IPS-NIHi11 (cell line): ENCODE measurements around the gene TAGLN3.

Experiments
- DNase-seq: peaks from one replicate; pipeline ENCODE4 v3.0.0; 2012; ENCODE audit warnings: mixed read lengths, low spot score

Gene TAGLN3

DNA sequence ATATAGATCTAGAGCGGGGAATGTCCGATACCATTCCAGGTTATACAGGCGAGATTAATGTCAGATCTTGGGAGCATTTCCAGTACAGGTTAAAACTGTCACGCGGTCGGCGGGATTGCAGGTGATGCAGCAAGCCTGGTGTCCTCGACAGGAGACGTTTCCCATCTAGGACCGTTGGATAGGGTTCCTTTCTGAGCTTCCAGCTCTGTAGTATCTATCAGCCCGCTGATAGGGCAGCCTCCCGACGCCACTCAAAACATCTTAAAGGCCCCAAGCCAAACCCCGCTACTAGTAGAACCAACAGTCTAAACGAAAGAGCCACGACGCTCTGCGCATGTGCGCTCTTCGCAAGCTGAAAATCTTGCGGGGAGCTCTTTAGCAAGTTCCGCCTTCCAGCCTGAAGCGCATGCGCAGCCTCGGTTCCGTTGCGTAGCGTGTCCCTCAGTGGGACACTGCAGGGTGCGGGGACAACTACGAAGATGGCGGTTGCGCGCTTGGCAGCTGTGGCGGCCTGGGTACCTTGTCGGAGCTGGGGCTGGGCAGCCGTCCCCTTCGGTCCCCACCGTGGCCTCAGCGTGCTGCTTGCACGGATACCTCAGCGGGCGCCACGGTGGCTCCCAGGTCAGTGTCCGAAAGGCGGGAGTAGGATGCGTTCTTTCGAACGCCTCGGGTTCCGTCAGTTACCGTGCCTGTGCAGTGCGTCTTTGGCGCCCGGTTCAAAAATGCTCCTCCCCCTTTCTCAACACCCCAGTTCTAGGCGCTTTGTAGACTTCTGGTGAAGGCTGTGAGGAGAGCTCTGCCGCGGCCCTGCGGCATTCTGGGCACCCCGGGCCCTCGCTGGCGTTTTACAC is 19.9 kb upstream of the TAGLN3 start, which contains the start of gene ABHD10:
Gene ABHD10, plus strand, starts transcription at position 444 of the 851 bp plus-strand sequence. Its CDS starts 36 bp downstream, at position 480.
- peak; percentile 91 for DNase-seq

GRCh38 chr3:111979434-111980038 is 19.2 kb upstream of the TAGLN3 start:
- no peak for DNase-seq

DNA sequence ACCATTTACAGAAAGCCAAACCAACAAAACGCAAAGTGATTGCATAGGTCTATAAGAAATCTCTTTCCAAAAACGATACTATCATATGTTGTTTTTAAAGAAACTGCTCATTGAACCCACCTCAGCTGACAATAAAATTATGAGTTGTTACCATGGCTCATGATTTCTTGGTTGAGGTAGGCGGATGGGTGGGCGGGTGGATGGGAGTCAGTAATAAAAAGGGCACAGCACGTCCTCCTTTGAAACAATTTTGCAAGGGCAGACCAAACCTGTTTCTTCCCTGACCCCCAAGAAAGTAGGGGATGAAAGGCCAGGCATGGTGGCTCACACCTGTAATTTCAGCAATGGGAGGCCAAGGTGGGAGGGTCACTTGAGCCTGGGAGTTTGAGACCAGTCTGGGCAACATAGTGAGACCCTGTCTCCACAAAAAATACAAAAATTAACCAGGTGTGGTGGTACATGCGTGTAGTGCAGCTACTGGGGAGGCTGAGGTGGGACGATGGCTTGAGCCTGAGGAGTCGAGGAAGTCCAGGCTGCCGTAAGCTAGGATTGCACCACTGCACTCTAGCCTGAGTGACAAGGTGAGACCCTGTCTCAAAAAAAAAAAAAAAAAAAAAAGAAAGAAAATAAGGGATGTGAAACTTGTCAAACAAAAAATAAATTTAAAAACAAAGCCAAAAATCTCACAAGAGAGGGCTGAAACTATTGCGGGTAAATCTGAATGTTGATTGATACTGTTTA is 17.8 kb upstream of the TAGLN3 start:
- DNase-seq, result no peak

DNA sequence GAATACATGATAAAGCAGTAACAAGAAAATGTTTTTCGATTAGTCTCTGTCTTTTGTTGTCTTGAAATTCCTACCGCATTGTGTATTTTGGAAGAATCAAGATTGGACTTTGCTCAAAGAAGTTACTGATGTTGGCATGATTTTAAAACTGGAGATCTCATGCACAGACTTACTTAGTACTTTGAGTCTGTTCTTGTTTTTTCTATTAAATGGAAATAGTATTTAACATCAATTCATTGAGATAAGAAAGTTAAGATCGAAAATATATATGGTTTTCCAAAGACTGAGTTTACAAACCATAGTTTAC is 17.3 kb upstream of the TAGLN3 start:
- DNase-seq, result no peak

DNA sequence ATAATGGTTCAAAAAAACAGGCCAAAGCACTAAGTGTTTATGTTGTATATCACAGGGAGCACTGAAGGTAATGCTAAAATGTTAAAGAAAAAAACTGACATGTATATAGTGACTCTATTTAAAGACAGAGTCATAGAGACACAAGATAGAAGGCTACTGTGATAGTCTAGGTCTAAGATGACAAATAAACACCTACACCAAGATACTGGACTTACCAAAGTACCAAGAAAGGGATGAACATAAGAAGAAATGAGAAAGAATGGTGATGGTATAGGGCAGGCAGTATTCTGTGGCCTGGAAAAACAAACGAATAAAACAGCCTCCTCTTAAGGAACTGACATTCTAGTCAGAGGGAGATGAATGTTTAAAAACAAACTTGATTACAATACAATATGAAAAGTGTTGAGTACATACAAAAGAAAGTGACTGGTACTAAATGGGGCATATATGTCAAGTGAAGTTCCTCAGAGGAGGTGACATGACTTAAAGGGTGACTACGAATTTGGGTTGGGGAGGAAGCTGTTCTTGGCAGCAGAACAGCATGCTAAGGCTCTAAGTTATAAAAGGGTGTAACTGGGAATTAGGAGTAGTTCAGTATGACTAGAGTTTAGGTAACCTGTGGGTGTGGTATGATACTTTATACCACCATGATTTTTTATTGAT is 14.0 kb upstream of the TAGLN3 start:
- DNase-seq, result no peak

- no peak for DNase-seq
These were observed 11.9 kb upstream of the TAGLN3 start for GRCh38 chr3:111986800-111987199.

GRCh38 chr3:111989061-111989678 is 9.6 kb upstream of the TAGLN3 start:
- peak; percentile 41 for DNase-seq

GRCh38 chr3:111993038-111993437 is 5.7 kb upstream of the TAGLN3 start:
- DNase-seq, result no peak

DNA sequence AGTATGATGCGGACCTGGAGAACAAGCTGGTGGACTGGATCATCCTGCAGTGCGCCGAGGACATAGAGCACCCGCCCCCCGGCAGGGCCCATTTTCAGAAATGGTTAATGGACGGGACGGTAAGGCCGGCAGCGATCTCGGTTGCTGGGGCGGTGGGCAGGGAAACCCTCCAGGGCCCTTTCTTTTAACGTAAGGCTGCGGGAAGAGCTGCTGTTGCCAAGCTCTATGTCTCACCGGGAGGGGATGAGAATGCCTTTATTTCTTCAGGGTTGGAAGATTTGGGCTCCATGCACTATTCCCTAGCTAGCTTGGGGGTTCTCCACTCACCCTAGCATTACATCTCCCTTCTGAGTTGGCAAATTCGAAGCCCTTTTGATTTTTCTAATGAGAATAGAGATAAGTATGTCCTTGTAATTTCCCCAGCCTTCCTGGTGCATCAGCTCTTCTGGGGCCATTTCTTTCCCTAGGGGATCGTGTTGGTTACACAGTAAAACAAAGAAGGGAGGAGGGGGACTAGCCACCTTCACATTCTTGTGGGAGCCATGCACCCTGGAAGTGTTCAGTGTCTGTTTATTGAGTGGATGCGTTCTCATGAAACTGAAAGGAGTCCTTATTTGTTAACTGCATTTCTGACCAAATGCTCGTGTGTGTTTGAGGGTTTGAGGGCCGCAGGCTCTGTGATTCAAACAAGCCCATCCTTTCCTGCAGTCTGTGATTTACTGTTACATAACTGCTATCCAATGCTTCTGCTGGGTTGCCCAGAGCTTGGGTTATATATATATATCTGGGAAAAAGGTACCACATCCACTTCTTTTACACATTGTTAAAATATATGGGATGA is 982 bp downstream of the TAGLN3 start:
- no peak for DNase-seq

- DNase-seq, result no peak
These were observed 1.6 kb downstream of the TAGLN3 start for GRCh38 chr3:112000367-112000771.

GRCh38 chr3:112000966-112001365 is 2.2 kb downstream of the TAGLN3 start:
- no peak for DNase-seq

GRCh38 chr3:112001526-112001925 is 2.8 kb downstream of the TAGLN3 start:
- no peak for DNase-seq

DNA sequence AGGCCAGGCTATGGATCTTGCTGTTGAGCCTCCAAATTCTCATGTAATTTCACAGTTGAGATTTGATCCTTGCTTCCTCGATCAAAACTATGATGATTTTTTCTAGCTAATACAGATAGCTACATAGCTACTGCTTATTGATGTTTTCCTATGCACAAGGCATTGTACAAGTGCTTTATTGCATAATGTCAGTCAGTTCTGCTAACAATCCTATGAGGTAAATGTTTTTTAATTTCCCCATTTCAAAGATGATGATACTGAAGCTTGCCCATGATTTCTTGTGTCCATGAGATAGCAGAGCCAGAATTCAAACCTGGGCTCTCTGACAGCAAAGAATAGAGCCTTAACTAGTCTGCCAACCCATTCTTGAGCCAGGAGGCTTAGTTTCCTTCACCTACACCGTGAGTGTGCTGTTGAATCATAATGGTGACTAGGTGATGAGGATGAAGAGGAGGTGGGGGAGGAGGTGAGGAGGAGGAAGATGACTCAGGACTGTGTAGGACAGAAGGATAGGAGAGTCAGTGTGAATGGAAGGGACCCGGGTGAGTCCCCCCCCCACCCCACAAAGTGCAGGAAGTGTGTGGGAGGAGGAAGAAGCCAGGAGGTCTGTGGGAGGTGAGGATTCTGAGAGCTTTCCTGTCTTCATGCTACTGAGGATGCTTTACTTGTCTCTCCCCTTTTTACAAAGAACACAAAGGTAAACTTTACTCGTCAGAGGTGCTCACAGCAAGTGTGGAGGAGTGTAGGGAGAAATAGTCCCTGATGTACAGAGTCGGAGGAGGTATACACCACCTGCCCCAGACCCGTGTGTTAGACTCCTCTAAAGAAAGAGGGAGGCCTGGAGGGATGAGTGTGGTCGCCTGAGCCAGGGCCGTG is 3.6 kb downstream of the TAGLN3 start:
- no peak for DNase-seq

DNA sequence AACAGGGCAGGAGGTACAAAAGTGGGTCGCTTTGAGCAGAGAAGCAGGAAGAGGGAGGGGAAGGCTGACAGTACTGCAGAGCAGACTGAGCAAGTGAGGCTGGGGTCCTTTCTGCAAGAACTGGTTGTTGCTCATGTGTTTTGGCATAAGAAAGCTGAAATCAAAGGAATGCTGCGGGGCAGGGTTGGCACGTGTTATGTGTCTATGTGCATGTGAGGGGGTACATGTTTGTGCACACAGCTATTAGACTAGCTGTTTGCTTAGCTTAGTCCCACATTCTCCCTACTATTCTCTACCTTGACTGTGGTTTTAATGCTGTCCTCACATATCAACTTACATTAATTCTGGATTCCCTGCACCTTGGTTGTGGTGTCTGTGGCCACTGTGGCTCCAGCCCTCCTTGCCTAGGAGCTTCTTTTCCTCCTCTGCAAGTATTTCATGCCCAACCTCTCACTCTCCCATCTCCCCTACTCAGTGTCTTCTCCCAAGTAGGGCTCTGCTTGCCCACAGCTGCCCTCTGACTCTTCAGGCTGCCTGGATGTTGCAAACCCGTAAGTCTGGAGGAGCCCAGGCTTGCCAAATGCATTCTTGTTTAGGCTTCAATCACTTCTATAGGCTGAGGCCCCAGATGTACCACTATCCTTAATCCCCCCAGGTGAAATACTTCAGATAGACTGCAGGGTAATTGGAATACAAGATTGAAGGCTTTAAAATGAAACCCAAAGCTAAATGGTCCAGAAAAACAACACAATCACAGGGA is 4.8 kb downstream of the TAGLN3 start:
- DNase-seq, result no peak

DNA sequence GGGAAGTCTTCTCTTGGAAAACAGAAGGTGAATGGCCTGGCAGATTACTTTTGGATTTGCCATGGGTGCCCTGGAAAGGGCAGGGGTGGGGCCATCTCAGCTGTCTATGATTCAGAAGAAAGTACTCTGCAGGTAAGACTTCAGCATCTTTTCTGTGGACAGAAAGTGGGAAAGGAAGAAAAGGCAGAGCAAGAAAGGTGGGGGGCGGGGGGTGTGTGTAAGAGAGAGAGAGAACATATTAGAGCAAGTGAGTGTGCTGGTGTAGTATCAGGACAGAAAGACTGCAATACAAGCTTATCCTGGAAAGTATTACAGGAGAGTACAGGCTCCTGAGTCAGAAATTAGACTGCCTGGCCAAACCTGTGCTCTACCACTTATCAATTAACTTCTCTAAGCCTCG is 5.5 kb downstream of the TAGLN3 start:
- DNase-seq, result no peak

DNA sequence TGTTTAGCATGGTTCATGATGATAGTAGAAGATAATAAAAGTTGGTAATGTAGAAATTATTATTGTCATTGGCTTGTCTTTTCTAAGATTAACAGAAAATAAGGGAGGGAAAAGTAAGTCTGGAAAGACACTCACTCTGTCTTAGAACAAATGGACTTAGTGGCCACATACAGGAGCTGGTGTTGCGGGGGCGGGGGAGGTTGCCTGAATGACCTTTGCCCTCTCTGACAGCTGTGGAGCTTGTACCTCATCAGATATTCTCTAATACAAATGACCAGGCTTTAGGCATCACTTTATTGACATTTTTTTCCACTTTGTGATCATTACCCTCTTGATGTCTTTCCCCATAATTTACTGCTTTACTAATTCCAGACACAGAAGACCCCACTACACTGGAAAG is 5.9 kb downstream of the TAGLN3 start:
- DNase-seq, result no peak

DNA sequence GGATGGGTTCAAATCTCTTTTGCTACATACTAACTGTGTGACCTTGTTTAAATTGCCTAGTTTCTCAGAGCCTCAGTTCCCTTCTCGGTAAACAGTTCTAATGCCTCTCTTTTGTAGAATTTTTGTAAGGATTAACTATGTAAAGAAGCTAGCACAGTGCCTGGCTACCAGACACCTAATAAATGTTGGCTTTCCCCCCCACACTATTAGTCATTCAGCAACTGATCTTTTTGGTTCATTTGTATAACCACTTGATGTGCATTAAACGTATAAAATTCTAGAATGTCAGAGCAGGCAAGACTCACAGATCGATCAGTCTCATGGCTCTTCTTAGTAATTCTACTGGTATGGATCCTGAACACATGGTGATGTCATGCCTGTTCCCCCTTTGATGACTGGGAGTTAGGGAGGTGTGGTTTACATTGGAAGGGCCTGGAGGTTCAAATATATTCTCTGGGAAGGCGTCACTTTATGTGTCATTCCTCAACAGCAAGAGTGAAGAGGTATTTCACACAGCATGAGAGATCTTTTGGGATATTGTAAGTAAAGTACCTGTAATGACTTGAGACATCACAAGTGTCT is 6.5 kb downstream of the TAGLN3 start:
- no peak for DNase-seq

GRCh38 chr3:112007633-112008032 is 8.9 kb downstream of the TAGLN3 start:
- DNase-seq, result no peak

GRCh38 chr3:112009670-112010069 is 10.9 kb downstream of the TAGLN3 start:
- no peak for DNase-seq
